GM19351 (cell line): Measurements from ENCODE around the gene SLC27A4.

ENCODE experiments used
- ATAC-seq: cut with Tn5 transposase; IDR thresholded peaks from one replicate; pipeline ENCODE4 v1.9.1; 2021; ENCODE audit warnings: mild to moderate bottlenecking, moderate library complexity; ENCODE audit not compliant: unreplicated experiment

The SLC27A4 gene

DNA sequence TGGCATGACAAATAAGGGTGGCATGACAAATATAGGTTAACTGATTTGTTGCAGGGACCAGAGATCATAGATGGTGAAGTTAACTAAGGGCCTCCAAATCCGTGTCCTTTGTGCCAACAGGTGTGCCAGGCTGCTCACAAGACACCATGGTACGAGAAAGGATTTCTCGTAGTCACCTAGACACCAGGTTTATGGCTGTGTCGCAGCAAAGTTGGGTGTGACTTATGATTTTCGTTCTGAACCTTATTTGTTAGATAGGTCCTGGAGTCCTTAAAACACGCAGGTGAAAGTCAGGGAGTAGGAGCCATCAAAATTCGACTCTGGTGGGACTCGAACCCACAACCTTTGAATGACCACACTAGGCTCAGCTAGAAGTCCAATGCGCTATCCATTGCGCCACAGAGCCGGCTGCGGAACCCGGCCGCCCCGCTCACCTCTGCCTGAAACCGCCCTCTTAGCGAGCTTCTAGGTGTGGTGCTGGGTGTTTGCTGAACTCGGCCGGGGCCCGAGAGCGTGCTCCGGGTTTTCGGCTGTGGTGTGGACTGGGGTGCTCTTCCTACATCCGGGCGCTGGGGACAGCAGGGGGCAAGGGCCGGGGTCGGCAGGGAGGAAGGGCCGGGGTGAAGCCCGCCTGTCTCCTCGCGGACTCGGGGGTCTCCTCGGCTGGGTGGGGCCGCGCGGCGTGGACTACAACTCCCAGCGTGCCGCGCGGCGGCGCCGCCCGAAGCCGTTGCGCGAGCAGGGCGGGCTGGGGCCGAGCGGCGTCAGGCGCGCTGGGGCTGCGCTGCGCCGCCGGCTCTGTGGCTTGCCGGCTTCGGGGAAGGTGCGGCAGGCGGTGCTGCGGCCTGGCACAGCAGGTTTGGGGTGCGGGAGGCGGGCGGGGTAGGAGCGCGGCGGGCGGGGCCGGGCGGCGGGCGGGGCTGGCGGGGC is at the start of gene SLC27A4:
Gene SLC27A4, plus strand, starts transcription at position 767 of the 930 bp plus-strand sequence. CDS start 2,606 bp downstream, outside the sequence.
- ATAC-seq, result peak; percentile 80

GRCh38 chr9:128292009-128292408 is 48.3 kb upstream of the SLC27A4 start:
- ATAC-seq, result no peak

- no peak for ATAC-seq
Measured at GRCh38 chr9:128293091-128293490, 47.2 kb upstream of the SLC27A4 start.

GRCh38 chr9:128294142-128294541 is 46.2 kb upstream of the SLC27A4 start:
- no peak for ATAC-seq

- ATAC-seq, result no peak
Measured at GRCh38 chr9:128296340-128297220, 43.7 kb upstream of the SLC27A4 start.

DNA sequence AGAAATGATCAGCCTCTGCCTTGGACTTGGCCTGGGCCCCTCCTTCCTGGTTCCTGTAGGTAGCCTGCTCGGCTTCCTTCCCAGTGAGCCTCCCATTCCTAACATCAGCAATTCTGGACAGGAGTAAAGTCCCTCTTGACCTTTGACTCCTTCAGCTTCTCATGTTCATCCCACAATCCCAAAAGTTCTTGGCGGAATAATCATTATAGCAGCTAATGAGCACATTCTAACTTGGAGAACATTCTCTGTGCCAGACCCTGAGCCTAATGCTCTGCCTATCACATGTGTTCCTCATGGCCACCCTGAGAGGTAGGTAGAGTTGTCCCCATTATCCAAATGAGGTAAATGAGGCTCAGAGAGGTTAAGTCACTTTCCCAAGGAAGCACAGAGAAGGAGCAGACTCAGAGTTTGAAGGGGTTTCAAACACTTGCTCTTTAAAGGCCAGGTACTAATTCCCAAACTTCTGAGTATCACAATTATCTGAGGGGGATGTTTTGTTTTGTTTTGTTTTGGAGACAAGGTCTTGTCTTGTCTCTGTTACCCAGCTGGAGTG is 43.0 kb upstream of the SLC27A4 start:
- no peak for ATAC-seq

- no peak for ATAC-seq
Measured at GRCh38 chr9:128298535-128299482, 41.5 kb upstream of the SLC27A4 start.

- ATAC-seq, result no peak
Measured at GRCh38 chr9:128304136-128304970, 36.0 kb upstream of the SLC27A4 start.

- ATAC-seq, result no peak
Measured at GRCh38 chr9:128304971-128305288, 35.4 kb upstream of the SLC27A4 start.

GRCh38 chr9:128309551-128309950 is 30.8 kb upstream of the SLC27A4 start:
- no peak for ATAC-seq

DNA sequence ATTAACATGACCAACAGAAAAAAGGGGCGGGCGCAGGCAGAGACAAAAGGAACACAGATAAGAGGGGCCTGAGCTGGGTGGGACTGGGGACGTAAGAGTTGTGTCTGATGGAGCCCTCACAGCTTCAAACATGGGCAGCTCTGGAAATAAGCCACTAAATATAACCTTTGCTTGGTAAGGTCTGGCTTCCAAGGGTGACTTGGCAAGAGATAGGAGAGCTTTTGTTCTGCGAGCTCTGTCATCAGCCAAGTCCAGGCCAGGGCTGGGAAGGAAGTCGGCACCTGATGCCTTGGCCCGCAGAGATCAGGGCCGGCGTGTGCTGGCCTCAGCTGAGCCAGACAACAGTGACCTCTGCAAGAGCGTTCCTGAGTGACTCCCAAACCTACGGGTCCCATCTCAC is 29.9 kb upstream of the SLC27A4 start:
- ATAC-seq, result no peak

DNA sequence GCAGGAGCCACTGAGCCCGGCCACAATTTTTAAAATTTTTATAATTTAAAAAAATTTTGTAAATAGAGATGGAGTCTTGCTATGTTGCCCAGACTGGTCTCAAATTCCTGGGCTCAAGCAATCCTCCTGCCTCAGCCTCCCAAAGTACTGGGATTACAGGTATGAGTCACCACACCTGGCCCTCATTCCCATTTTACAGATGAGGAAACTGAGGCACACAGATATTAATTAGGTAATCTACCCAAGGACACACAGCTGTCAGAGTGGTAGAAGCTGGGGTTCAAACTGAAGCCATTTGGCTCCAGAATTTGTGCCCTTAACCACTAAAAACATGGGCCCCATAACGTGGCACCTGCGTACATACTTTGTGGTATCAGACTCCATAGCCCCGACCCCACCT is 25.6 kb upstream of the SLC27A4 start:
- ATAC-seq, result no peak

GRCh38 chr9:128316421-128316820 is 23.9 kb upstream of the SLC27A4 start:
- no peak for ATAC-seq

DNA sequence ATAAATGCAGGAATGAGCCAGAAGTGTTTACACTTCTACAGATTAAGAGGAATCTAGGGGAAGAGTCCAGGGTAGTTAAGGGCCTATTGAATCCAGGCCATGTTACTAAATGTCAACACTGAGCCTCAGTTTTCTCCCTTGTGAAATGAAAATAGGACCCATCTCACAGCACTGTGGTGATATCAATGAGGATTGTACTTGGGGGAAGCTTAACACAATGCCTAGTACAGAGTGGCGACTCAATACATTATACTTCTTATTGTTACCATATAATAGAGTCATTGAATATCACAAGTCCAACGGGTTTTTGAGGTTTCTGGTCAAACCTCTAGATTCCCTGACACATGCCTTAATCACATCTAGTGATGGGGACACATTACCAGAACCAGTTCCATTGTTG is 22.7 kb upstream of the SLC27A4 start:
- no peak for ATAC-seq

- no peak for ATAC-seq
Measured at GRCh38 chr9:128321343-128321742, 19.0 kb upstream of the SLC27A4 start.

GRCh38 chr9:128321879-128322403 is 18.4 kb upstream of the SLC27A4 start:
- ATAC-seq, result peak; percentile 10

GRCh38 chr9:128322404-128323211 is 17.7 kb upstream of the SLC27A4 start, which contains the start of the genes COQ4 and TRUB2:
Gene COQ4, plus strand, starts transcription at chr9:128322839. Its CDS starts 20 bp downstream, at chr9:128322859.
Gene TRUB2, minus strand, starts transcription at chr9:128322447. Its CDS starts 39 bp downstream, at chr9:128322408.
- peak; percentile 84 for ATAC-seq

- ATAC-seq, result no peak
Measured at GRCh38 chr9:128323212-128323730, 17.1 kb upstream of the SLC27A4 start.
